H1 (cell line): ENCODE results near the gene LPCAT1. TPM values are rescaled to one million over a fixed set of nuclear protein-coding genes. Genes with fewer than 3 reads are reported as not detected.

ENCODE experiments used
- CTCF ChIA-PET: fragments of 300-600 bp; sonication (Branson Sonifier 250); formaldehyde crosslinking; loops from one replicate; lab custom pipeline; 2021; ENCODE audit not compliant: partially characterized antibody; lab: Charles Lee
- POLR2A ChIA-PET: fragments of 300-600 bp; sonication (Branson Sonifier 250); formaldehyde crosslinking; loops from one replicate; lab custom pipeline; 2021; ENCODE audit warnings: inconsistent platforms; ENCODE audit not compliant: partially characterized antibody; lab: Charles Lee
- DNase-seq, 2 experiments: peaks; one replicate each; pipeline versions ENCODE4 v3.0.0 to v3.0.0-alpha.2; 2010 to 2022; ENCODE audit warnings: low spot score in 2 of 2, low read depth in 1 of 2, mixed read lengths in 1 of 2
- FAIRE-seq: peaks from 2 replicates; lab custom pipeline; 2011; peaks lifted over from hg19 to GRCh38; lab: Jason Lieb, UNC
- H2AFZ ChIP-seq: 2 replicates; pipeline ENCODE4 v1.8.1; 2012; ENCODE audit warnings: low read length, inconsistent platforms
- H2AK5ac ChIP-seq: 2 replicates; pipeline ENCODE4 v1.6.1; 2013; ENCODE audit warnings: low read depth, low read length
- H2BK120ac ChIP-seq: replicated peaks from 2 replicates; pipeline ENCODE3; 2013; ENCODE audit warnings: low read depth, low read length, inconsistent platforms
- H2BK12ac ChIP-seq: 2 replicates; pipeline ENCODE4 v1.6.1; 2013; ENCODE audit warnings: low read depth, low read length
- H2BK15ac ChIP-seq: 2 replicates; pipeline ENCODE4 v1.6.1; 2013; ENCODE audit warnings: low read length
- H2BK20ac ChIP-seq: 2 replicates; pipeline ENCODE4 v1.6.1; 2013; ENCODE audit warnings: low read length
- H2BK5ac ChIP-seq: 2 replicates; pipeline ENCODE4 v1.6.1; 2013; ENCODE audit warnings: low read depth, low read length
- H3K14ac ChIP-seq: 2 replicates; pipeline ENCODE4 v1.6.1; 2013; ENCODE audit warnings: inconsistent platforms; ENCODE audit not compliant: insufficient read length
- H3K18ac ChIP-seq: 2 replicates; pipeline ENCODE4 v1.6.1; 2013; ENCODE audit warnings: low read length; ENCODE audit errors: extremely low read depth
- H3K23ac ChIP-seq: 2 replicates; pipeline ENCODE4 v1.6.1; 2013; ENCODE audit warnings: inconsistent platforms; ENCODE audit not compliant: insufficient read length
- H3K23me2 ChIP-seq: 2 replicates; pipeline ENCODE4 v1.6.1; 2013; ENCODE audit warnings: low read depth, low read length
- H3K27ac ChIP-seq: 2 replicates; pipeline ENCODE4 v1.6.1; 2011; ENCODE audit warnings: low read depth, low read length, inconsistent platforms
- H3K27me3 ChIP-seq, 4 experiments: replicated peaks in 1 of 4; 1 replicate in 1 of 4; 2 replicates in 3 of 4; pipeline versions ENCODE4 v1.6.1 to v1.8.1; 2011 to 2013; ENCODE audit warnings: low read length in 3 of 4, mild to moderate bottlenecking in 3 of 4, inconsistent platforms in 2 of 4, mixed read lengths in 2 of 4, moderate library complexity in 1 of 4; ENCODE audit not compliant: control insufficient read depth in 3 of 4, insufficient read depth in 3 of 4; ENCODE audit errors: extremely low read depth in 1 of 4
- H3K36me3 ChIP-seq, 4 experiments: 2 replicates each; pipeline versions ENCODE4 v1.6.1 to v1.8.1; 2011 to 2013; ENCODE audit warnings: mild to moderate bottlenecking in 4 of 4, low read length in 3 of 4, moderate library complexity in 2 of 4, control low read depth in 1 of 4, inconsistent platforms in 1 of 4; ENCODE audit not compliant: insufficient read depth in 4 of 4, control insufficient read depth in 2 of 4
- H3K4ac ChIP-seq: replicated peaks from 2 replicates; pipeline ENCODE3; 2013; ENCODE audit warnings: low read length, low read depth, mixed read lengths, inconsistent platforms; ENCODE audit not compliant: insufficient read length
- H3K4me1 ChIP-seq, 4 experiments: replicated peaks in 1 of 4; 1 replicate in 1 of 4; 2 replicates in 3 of 4; pipeline versions ENCODE4 v1.6.1 to v1.8.1; 2011 to 2013; ENCODE audit warnings: low read length in 3 of 4, inconsistent platforms in 2 of 4, mixed read lengths in 1 of 4; ENCODE audit not compliant: insufficient read depth in 4 of 4, control insufficient read depth in 3 of 4
- H3K4me2 ChIP-seq, 2 experiments: 2 replicates each; pipeline versions ENCODE4 v1.6.1 to v1.8.1; 2011 to 2013; ENCODE audit warnings: low read depth in 2 of 2, low read length in 2 of 2, control low read depth in 1 of 2, inconsistent platforms in 1 of 2, mild to moderate bottlenecking in 1 of 2; ENCODE audit not compliant: insufficient read depth in 1 of 2
- H3K4me3 ChIP-seq, 4 experiments: fragments of 200-600, 300-600 bp in 1 of 4; sonication (generic), shearing (Covaris generic), sonication (Bioruptor Twin) in 1 of 4; 2 replicates each; pipeline versions ENCODE4 v1.5.1 to v1.8.1; 2011 to 2016; ENCODE audit warnings: low read length in 4 of 4, low read depth in 3 of 4, control low read depth in 2 of 4, inconsistent platforms in 2 of 4, mild to moderate bottlenecking in 2 of 4, mixed read lengths in 1 of 4, moderate library complexity in 1 of 4; ENCODE audit not compliant: insufficient read depth in 2 of 4; ENCODE audit errors: extremely low read depth in 1 of 4
- H3K56ac ChIP-seq: replicated peaks from 2 replicates; pipeline ENCODE3; 2013; ENCODE audit warnings: low read depth, mild to moderate bottlenecking, mixed read lengths, low read length, inconsistent platforms; ENCODE audit not compliant: insufficient read length
- H3K79me1 ChIP-seq: 2 replicates; pipeline ENCODE4 v1.6.1; 2013; ENCODE audit warnings: low read depth, low read length, control low read depth
- H3K79me2 ChIP-seq, 2 experiments: 2 replicates each; pipeline versions ENCODE4 v1.6.1 to v1.8.1; 2012 to 2013; ENCODE audit warnings: low read length in 2 of 2, mild to moderate bottlenecking in 2 of 2, inconsistent platforms in 1 of 2; ENCODE audit not compliant: insufficient read depth in 2 of 2, control insufficient read depth in 1 of 2
- H3K9ac ChIP-seq, 4 experiments: replicated peaks in 1 of 4; 1 replicate in 1 of 4; 2 replicates in 3 of 4; pipeline versions ENCODE4 v1.6.1 to v1.8.1; 2011 to 2013; ENCODE audit warnings: low read depth in 3 of 4, low read length in 3 of 4, control low read depth in 2 of 4, mild to moderate bottlenecking in 2 of 4, moderate library complexity in 2 of 4, inconsistent platforms in 1 of 4; ENCODE audit errors: extremely low read depth in 1 of 4
- H3K9me3 ChIP-seq, 2 experiments: 2 replicates each; pipeline versions ENCODE4 v1.6.1 to v1.8.1; 2012 to 2013; ENCODE audit warnings: mild to moderate bottlenecking in 2 of 2, moderate library complexity in 2 of 2, control low read depth in 1 of 2, inconsistent platforms in 1 of 2, low read depth in 1 of 2, low read length in 1 of 2, mixed read lengths in 1 of 2; ENCODE audit not compliant: insufficient read depth in 2 of 2
- H4K20me1 ChIP-seq, 2 experiments: replicated peaks in 1 of 2; 2 replicates each; pipeline versions ENCODE3 to v1.8.1; 2011 to 2013; ENCODE audit warnings: inconsistent platforms in 2 of 2, low read length in 2 of 2, mild to moderate bottlenecking in 1 of 2; ENCODE audit not compliant: insufficient read depth in 2 of 2, control insufficient read depth in 1 of 2
- H4K5ac ChIP-seq: 2 replicates; pipeline ENCODE4 v1.6.1; 2013; ENCODE audit warnings: low read length, low read depth, mixed read lengths, inconsistent platforms; ENCODE audit not compliant: insufficient read length
- H4K8ac ChIP-seq: 2 replicates; pipeline ENCODE4 v1.8.0; 2013; ENCODE audit warnings: mild to moderate bottlenecking, moderate library complexity, low read length, inconsistent platforms; ENCODE audit not compliant: insufficient read depth; ENCODE audit errors: extremely low read depth
- H4K91ac ChIP-seq: replicated peaks from 2 replicates; pipeline ENCODE3; 2013; ENCODE audit warnings: low read length, mixed read lengths, inconsistent platforms; ENCODE audit not compliant: insufficient read length
- CEBPB ChIP-seq: IDR thresholded peaks from 2 replicates; pipeline ENCODE4 v1.6.1; 2012; ENCODE audit warnings: low read depth, low read length
- CTBP2 ChIP-seq: IDR thresholded peaks from 2 replicates; pipeline ENCODE4 v1.7.0; 2011; ENCODE audit warnings: borderline replicate concordance, mild to moderate bottlenecking, moderate library complexity, mixed read lengths, low read length; ENCODE audit not compliant: insufficient read depth, insufficient read length
- EZH2 ChIP-seq: fragments of 200-600 bp; sonication (generic); IDR thresholded peaks from 2 replicates; pipeline ENCODE4 v1.7.1; 2012; ENCODE audit warnings: low read depth, mild to moderate bottlenecking, moderate library complexity, low read length, inconsistent platforms; ENCODE audit not compliant: severe bottlenecking
- GTF2F1 ChIP-seq: IDR thresholded peaks from 2 replicates; pipeline ENCODE4 v1.6.1; 2012; ENCODE audit warnings: low read depth, low read length, improper control_type of control experiment, borderline replicate concordance
- KDM1A ChIP-seq: fragments of 200-600, 300-600 bp; sonication (generic); IDR thresholded peaks from 2 replicates; pipeline ENCODE4 v1.7.1; 2016; ENCODE audit warnings: mild to moderate bottlenecking, low read length, borderline replicate concordance
- PHF8 ChIP-seq: fragments of 200-600 bp; sonication (generic); conservative IDR thresholded peaks from 2 replicates; pipeline ENCODE4 v1.7.1; 2012; ENCODE audit warnings: low read depth, mild to moderate bottlenecking, inconsistent platforms, low read length, moderate library complexity
- RBBP5 ChIP-seq: IDR thresholded peaks from 2 replicates; pipeline ENCODE4 v1.7.1; 2012; ENCODE audit warnings: low read depth, mild to moderate bottlenecking, inconsistent platforms, low read length, moderate library complexity, borderline replicate concordance
- RFX5 ChIP-seq: IDR thresholded peaks from 2 replicates; pipeline ENCODE4 v1.6.1; 2011; ENCODE audit warnings: low read depth, low read length, improper control_type of control experiment, borderline replicate concordance
- SIX5 ChIP-seq: IDR thresholded peaks from 2 replicates; pipeline ENCODE4 v1.6.1; 2011; ENCODE audit warnings: mild to moderate bottlenecking, low read depth, low read length
- SP1 ChIP-seq: IDR thresholded peaks from 2 replicates; pipeline ENCODE4 v1.6.1; 2011; ENCODE audit warnings: low read depth, low read length
- TAF7 ChIP-seq: optimal IDR thresholded peaks from 2 replicates; pipeline ENCODE3; 2011; ENCODE audit warnings: low read depth, mild to moderate bottlenecking, inconsistent platforms, low read length, moderate library complexity, borderline replicate concordance
- TCF12 ChIP-seq: IDR thresholded peaks from 2 replicates; pipeline ENCODE4 v1.6.1; 2011; ENCODE audit warnings: low read depth, mild to moderate bottlenecking, low read length
- WGBS, 2 experiments: shearing (Covaris generic) in 1 of 2; methylation state at CpG; one replicate each; pipeline versions ENCODE4 v1.1.6 to v1.1.7; 2013 to 2015; ENCODE audit warnings: low lambda C conversion rate in 2 of 2, mixed read lengths in 2 of 2, inconsistent platforms in 1 of 2, low coverage in 1 of 2, missing lambda C conversion rate in 1 of 2; ENCODE audit not compliant: insufficient replicate concordance in 2 of 2, insufficient coverage in 1 of 2, insufficient read length in 1 of 2; ENCODE audit errors: extremely low coverage in 1 of 2, missing lambda C conversion rate in 1 of 2; 5-methylcytosine and 5-hydroxymethylcytosine counted together
- polyA plus RNA-seq, 7 experiments: library from polyadenylated mRNA; depleted of rRNA in 3 of 7; stranded (reverse) in 5 of 7; unstranded in 2 of 7; fragments of >200 nt in 5 of 7; fragments of 200-250 nt in 2 of 7; gene quantifications; 1 replicate in 5 of 7; 2 replicates in 1 of 7; 4 replicates in 1 of 7; pipeline versions ENCODE4 v1.2.1 to v1.2.3, GENCODE V29; 2011 to 2013; ENCODE audit warnings: missing spikeins in 2 of 7, mixed read lengths in 2 of 7
- total RNA-seq: library from RNA; stranded (reverse); fragmentation: NEBNext Ultra II Directional; extraction: Animal tissue kit (Norgen Biotek cat#: 25700); gene quantifications from 2 replicates; pipeline ENCODE4 v1.2.1, GENCODE V29; 2021

LPCAT1 gene
- total and polyA plus RNA-seq, 2 of the 8 experiments (the other 6 are each of a cell fraction or from before 2014, with no cell fraction given): 107 to 260 TPM

GRCh38 chr5:1540831-1541701, 17.3 kb upstream of the LPCAT1 start:
- H3K14ac ChIP-seq: no peak overlapping the region
- H3K9me3 ChIP-seq: peaks cover 0 to 5% of the 10 kb centered on the region in 2 experiments; a peak in 2 of 4 replicates
- no peaks in the 10 kb centered on the region for H3K23me2 ChIP-seq
- no peak overlapping the region for H3K56ac ChIP-seq
- no peak for FAIRE-seq
- no peak overlapping the region for H2BK20ac ChIP-seq
- H3K4ac ChIP-seq: no peak overlapping the region
- CTCF ChIA-PET: interaction anchor here (1.1 kb wide), 1 partner anchor 11 kb away, joined by 3 read pairs; no protein-coding TSS in a partner anchor
- no peak overlapping the region for H2AFZ ChIP-seq
- H4K8ac ChIP-seq: no peak overlapping the region
- H4K91ac ChIP-seq: no peak overlapping the region
- H3K18ac ChIP-seq: no peak overlapping the region
- H2AK5ac ChIP-seq: no peak overlapping the region
- peaks cover 0 to 4% of the 10 kb centered on the region in 2 experiments for H4K20me1 ChIP-seq
- no peak overlapping the region for H4K5ac ChIP-seq
- no peaks in the 10 kb centered on the region for H3K79me1 ChIP-seq
- no peak overlapping the region for H3K27ac ChIP-seq
- H3K79me2 ChIP-seq: no peaks in the 10 kb centered on the region
- H3K4me3 ChIP-seq: no peak overlapping the region
- POLR2A ChIA-PET: no interaction called here
- H2BK5ac ChIP-seq: no peak overlapping the region
- H3K36me3 ChIP-seq: no peaks in the 10 kb centered on the region
- H2BK120ac ChIP-seq: no peak overlapping the region
- no peak overlapping the region for H3K9ac ChIP-seq
- H2BK15ac ChIP-seq: no peak overlapping the region
- peak in 1 of 2 experiments; percentile 38 for DNase-seq
- H3K4me2 ChIP-seq: no peak overlapping the region
- no peak overlapping the region for H3K23ac ChIP-seq
- WGBS, 2 experiments: 93% methylated on average over 11 of the region's 11 CpGs; no CpG with 5 or more reads in 1 of the 2 experiments
- H3K27me3 ChIP-seq: peaks cover 0 to 2% (median under 1%) of the 10 kb centered on the region in 4 experiments; a peak in 2 of 7 replicates
- no peak overlapping the region for H2BK12ac ChIP-seq
- no peaks in the 10 kb centered on the region for H3K4me1 ChIP-seq
- TF ChIP-seq GTF2F1 (no peak), TAF7 (no peak), CTBP2 (no peak), PHF8 (no peak), KDM1A (no peak), RFX5 (no peak), CEBPB (no peak), SIX5 (no peak), RBBP5 (no peak), SP1 (no peak), EZH2 (no peak), TCF12 (no peak)
